22Rv1 (cell line): ENCODE measurements around the gene RAPGEF4.

Source experiments
- CTCF ChIP-seq: fragments of 450-650 bp; IDR thresholded peaks from 2 replicates; pipeline ENCODE4 v1.5.1; 2017; ENCODE audit warnings: mild to moderate bottlenecking
- ZFX ChIP-seq: fragments of 450-650 bp; IDR thresholded peaks from 2 replicates; pipeline ENCODE4 v1.6.1; 2017; ENCODE audit warnings: antibody characterized with exemption, borderline replicate concordance

GRCh38 chr2:173062801-173063200 is 327.2 kb downstream of the RAPGEF4 start:
- TF ChIP-seq CTCF, result no peak
- no peak for TF ChIP-seq ZFX
